ENCODE results near the gene TSC2. TPM values are rescaled to one million over a fixed set of nuclear protein-coding genes. Genes with fewer than 3 reads are reported as not detected.

The TSC2 gene
- total RNA-seq (2014; rRNA removed; shearing (Covaris generic)): 29.7 and 31.2 TPM in 2 replicates

DNA sequence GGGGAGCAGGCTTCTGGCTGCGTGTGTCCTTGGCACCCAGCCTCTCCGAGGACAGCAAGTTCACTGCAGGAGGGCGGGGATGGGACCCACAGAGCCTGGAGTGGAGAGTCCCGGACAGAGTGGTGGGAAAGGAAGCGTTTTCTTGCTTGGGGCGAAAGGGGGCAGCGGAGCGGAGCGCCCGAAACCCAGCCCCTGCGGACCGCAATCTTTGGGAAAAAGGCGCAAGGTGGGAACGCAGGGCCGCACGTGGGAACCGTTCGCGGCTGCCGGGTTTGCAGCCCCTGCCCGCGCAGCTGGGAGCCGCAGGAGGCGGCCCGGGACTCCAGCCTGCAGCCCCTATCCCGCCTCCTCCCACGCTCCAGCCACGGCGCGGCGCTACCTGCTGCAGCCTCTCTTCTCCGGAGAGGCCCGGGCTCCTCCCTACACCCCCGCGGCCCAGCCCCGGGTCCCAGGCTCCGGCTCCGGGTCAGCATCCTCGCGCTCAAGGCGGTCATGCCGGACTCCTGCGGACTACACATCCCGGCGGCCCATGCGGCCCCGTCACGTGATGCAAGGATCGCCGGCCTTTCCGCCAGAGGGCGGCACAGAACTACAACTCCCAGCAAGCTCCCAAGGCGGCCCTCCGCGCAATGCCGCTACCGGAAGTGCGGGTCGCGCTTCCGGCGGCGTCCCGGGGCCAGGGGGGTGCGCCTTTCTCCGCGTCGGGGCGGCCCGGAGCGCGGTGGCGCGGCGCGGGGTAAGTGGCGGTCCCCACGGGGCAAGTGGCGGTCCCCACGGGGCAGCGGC, at the start of gene TSC2, which contains the start of gene NTHL1:
Gene TSC2 (plus strand): TSS at position 656 of the 786 bp plus-strand sequence. CDS start 631 bp downstream, outside the sequence.
Gene NTHL1 (minus strand): TSS at position 505 of the 786 bp plus-strand sequence. CDS start 11 bp downstream, at position 494.
- peak; percentile 94 for DNase-seq (ENCODE audit: low read depth)

DNA sequence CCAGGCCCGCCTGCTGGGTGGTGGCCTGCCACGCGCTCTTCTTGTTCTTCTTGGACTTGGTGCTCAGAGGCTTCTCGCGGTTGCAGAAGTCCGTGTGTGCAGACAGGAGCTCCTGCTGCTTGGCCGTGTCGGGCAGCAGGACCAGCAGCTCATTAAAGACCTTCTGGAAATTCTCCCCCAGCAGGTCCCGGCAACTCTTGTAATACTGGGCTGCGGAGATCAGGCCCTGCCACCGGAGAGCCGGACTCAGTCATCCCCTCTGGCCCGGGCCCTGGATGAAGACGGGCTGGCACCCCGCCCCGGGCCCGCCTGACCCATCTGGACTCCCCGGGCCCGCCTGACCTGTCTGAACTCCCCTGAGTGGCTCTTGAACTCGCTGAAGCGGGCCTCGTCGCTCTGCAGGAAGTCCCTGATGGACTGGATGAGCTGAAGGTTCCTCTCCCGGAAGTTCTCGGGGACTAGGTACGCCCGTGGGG, 49.4 kb upstream of the TSC2 start:
- no peak for DNase-seq (ENCODE audit: low read depth)

DNA sequence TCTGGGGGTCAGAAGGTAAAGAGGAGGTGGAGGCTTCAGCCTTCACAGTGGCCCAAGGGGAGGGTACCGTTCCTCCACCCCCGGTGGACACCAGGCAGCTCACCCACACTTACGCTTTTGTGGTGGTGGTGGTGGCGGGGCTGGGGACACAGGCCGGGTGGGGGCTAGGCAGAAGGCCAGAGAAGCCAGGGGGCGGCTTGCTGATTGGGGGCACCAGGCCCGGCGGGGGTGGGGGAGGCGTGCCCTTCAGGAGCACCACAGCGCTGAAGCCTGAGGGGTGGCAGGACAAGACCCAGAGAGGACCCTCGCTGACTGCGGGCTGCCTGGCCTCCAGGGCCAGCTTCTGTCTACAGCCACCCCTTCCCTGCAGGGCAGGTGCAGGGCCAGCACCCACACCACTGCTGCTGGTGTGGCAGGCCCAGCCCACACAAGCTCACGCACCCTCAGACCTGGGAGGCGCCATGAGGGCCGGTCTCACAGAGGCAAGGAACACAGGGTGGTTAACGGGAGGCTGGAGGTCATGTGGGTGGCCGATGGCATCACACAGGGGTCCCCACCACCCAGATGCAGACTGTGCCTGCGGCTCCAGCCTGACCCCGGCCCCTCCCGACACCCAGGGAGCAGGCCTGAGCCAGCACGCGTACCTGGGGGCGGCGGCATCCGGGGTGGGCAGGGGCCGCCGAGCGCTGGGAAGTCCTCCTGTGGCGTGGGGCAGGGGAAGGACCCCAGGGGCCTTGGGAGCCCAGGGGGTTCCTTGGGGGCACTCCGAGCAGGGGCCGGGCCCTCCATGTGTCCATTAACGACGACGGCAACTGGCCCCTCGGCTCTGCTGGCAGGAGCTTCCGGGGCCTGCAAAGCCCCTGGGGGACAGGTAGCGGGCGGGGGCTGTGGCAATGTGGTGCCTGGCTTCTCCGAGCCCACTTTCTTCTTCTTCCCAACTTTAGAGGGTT, 48.7 kb upstream of the TSC2 start:
- no peak for DNase-seq (ENCODE audit: low read depth)

DNA sequence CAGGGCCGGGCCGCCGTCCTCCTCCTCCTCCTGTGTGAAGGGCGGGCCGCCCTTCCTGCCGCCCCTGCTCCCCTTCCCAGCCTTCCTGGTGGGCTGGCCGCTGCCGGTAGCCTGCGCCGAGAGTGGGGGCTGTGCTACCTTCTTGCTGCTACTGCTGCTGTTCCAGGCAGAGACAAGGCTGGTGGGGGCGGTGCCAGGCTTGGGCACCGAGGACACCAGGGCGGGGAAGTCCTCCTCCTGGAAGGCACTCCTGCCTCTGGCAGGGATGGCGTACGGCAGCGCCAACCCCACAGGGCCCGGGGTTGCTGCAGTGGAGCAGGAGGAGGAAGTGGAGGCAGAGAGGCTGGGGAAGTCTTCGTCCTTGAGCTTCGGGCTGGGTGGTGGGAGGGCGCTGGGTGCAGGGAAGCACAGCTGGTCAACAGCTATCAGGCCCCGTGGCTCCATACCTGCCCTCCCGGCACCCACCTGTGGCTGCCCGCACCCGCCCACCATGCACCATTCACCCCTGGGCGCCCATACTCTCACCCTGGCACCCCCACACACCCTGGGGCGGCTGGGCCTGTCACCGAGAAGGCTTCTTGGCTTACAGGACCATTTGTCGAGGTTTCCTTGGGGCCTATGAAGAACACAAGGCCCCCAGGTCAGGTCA, 47.8 kb upstream of the TSC2 start:
- DNase-seq (ENCODE audit: low read depth): no peak

DNA sequence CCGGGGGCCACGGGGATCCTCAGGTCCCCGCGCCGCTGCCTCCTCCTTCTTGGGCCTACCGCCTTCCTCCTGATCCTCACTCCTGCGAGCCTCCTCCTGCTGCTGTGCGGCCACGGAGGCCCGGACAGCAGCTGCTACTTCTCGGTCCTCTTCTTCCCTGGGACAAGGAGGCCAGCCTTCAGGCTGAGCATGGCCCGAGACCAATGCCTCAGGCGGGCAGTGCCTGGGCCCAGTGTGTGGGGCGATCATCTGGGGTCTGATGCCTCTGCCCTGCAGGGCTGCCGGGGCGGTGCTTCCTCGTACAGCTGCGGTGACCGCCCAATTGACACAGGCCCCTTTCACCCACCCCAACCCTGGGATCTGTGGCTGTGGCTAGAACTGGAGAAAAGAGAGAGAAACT, 46.8 kb upstream of the TSC2 start:
- DNase-seq (ENCODE audit: low read depth): no peak

DNA sequence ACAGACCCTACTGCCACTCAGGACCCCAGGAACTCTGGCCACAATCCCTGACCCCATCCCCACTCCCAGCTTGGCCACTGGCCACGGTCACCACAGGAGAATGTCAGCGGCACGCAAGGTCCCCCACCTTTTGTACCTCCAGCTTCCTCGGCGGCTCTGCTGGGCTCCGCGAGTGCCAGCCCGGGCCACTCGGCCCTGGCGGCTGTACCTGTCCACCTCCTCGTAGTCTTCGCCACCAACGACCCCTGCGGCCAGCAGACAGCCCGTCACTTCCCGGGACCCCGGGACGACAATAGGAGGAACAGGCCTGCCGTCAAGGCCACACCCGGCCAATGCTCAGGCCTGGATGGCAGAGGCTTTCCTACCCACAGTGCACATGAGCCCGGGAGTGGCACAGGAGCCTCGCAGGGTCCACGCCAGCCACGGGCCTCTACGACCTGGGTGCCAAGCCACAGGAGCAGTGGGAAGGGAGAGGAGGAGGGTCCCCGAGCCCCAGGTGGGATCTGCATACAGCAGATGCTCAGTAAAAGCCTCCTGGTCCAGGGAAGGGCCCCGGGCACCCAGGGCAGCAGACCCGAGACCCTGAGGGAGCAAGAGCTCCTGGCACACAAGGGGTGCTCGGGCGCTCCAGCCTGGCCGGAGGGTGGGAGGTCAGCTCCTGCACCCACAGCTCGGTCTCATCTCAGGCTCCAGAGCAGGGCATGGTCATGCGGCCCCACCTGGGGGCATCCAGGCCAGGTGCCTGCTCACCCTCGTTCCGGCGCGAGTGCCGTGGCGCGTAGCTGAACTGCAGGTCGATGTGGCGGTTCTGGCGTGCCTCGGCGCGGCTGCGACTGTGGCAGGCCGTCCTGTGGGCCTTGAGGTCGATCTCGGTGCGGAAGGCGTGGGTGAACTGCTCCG, 46.1 kb upstream of the TSC2 start:
- DNase-seq (ENCODE audit: low read depth): no peak

GRCh38 chr16:2002406-2003230, 45.2 kb upstream of the TSC2 start:
- no peak for DNase-seq (ENCODE audit: low read depth)

DNA sequence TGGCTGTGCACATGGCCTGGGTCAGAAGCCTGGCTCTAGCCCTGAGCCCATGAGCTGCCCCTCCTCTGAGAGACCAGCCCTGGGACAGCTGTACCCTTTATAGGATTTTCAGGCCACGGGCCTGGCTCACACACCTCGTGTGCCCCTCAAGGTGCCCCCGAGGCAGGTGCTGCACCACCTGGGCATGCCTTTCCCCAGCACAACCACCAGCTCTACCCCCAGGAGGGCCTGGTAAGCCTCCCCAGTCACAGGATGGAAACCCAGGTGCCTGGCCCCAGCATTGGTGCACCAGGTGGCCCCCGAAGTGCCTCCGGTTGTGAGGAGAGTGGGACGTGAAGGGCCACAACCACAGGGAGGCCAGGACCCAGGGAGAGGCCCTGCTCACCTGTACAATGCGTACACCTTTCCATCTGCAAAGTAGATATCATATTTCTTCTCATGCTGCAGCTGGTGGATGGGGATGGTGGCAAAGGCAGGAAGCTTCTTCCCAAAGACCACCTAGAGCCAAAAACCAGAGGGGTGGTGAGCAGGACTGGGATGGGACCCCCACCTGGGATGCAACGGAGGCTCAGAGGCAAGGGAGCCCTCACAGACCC, 44.5 kb upstream of the TSC2 start:
- no peak for DNase-seq (ENCODE audit: low read depth)

GRCh38 chr16:2003827-2004641, 43.8 kb upstream of the TSC2 start:
- DNase-seq (ENCODE audit: low read depth): peak; percentile 51

GRCh38 chr16:2004795-2005517, 42.8 kb upstream of the TSC2 start:
- no peak for DNase-seq (ENCODE audit: low read depth)

- DNase-seq (ENCODE audit: low read depth): no peak
Observed at GRCh38 chr16:2005646-2006045, 42.1 kb upstream of the TSC2 start.

DNA sequence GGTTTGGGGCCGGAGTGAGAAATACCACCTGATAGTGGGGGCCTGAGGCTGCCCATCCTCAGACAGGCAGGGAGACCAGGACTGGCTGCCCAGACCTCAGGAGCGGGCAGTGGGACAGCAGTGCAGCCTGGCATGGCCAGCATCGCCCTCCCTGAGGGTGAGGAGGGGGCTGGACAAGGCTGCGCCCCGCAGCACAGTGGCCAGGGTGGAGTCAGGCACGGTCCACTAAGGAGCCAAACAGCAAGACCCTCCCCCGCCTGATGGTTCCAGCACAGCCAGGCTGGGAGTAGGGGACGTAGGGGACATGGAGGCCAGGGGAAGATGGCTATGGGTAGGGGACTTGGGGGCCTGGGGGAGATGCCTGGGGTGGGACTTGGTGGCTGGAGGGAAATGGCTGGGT, 41.5 kb upstream of the TSC2 start:
- no peak for DNase-seq (ENCODE audit: low read depth)

- DNase-seq (ENCODE audit: low read depth): no peak
Observed at GRCh38 chr16:2007081-2007836, 40.5 kb upstream of the TSC2 start.

GRCh38 chr16:2008009-2008526, 39.7 kb upstream of the TSC2 start:
- DNase-seq (ENCODE audit: low read depth): no peak

DNA sequence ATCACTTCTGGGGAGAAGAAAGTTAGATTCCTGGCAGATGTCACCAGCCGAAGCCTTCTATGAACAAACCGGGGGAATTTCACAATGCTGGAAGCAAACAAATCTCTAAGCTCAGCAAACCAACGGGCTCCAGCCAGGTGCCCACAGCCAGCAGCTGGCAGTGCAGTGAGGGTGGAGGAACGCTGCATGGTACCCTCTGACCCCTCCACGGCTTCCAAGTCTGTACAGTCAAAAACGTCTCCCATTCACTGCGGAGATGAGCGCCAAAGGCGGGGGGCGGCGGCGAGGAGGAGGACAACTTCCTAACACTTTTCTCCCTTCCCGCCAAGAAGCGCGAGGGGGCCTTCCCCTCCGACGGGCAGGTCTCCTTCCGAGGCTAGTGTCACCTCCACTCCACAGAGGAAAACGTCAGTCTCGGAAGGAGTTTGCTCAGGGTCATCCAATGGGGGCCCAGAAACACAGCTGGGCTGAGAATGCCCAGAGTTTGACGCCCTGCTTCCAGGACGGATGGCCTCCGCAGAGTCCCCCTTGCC, 39.1 kb upstream of the TSC2 start:
- DNase-seq (ENCODE audit: low read depth): no peak

GRCh38 chr16:2009164-2009711, 38.5 kb upstream of the TSC2 start:
- no peak for DNase-seq (ENCODE audit: low read depth)

All from M059J (cell line).